HepG2 (cell line): Measurements from ENCODE around the gene CBLN3. TPM values are rescaled to one million over a fixed set of nuclear protein-coding genes. Genes with fewer than 3 reads are reported as not detected.

ENCODE experiments used
- ADNP ChIP-seq: sonication (generic); formaldehyde crosslinking; IDR thresholded peaks from 2 replicates; pipeline ENCODE4 v1.4.0; 2020; ENCODE audit warnings: missing genetic modification reagents
- CC2D1A ChIP-seq: sonication (generic); formaldehyde crosslinking; IDR thresholded peaks from 2 replicates; pipeline ENCODE4 v1.8.1; 2023; ENCODE audit warnings: mild to moderate bottlenecking, missing genetic modification reagents
- CHD4 ChIP-seq: fragments of 200-600 bp; sonication (generic); IDR thresholded peaks from 2 replicates; pipeline ENCODE4 v1.7.0; 2017; ENCODE audit warnings: mild to moderate bottlenecking, low read length, borderline replicate concordance
- E2F2 ChIP-seq: sonication (generic); formaldehyde crosslinking; IDR thresholded peaks from 2 replicates; pipeline ENCODE4 v1.4.0; 2020; ENCODE audit warnings: missing genetic modification reagents, borderline replicate concordance
- GRHL1 ChIP-seq: sonication (generic); formaldehyde crosslinking; conservative IDR thresholded peaks from 2 replicates; pipeline ENCODE4 v1.8.0; 2022; ENCODE audit warnings: missing genetic modification reagents
- HINFP ChIP-seq: sonication (generic); formaldehyde crosslinking; IDR thresholded peaks from 2 replicates; pipeline ENCODE4 v1.4.0; 2020; ENCODE audit warnings: low read depth, mild to moderate bottlenecking, missing genetic modification reagents
- HNRNPLL ChIP-seq: fragments of 200-400 bp; formaldehyde crosslinking; IDR thresholded peaks from 2 replicates; pipeline ENCODE4 v1.6.1; 2017; ENCODE audit warnings: mild to moderate bottlenecking, low read depth, low read length; ENCODE audit not compliant: poor library complexity, severe bottlenecking
- MLX ChIP-seq: IDR thresholded peaks from 2 replicates; pipeline ENCODE4 v1.6.1; 2016
- RFX5 ChIP-seq: IDR thresholded peaks from 2 replicates; pipeline ENCODE4 v1.6.1; 2011; ENCODE audit warnings: low read depth, low read length, improper control_type of control experiment
- SKIL ChIP-seq: sonication (generic); formaldehyde crosslinking; IDR thresholded peaks from 2 replicates; pipeline ENCODE4 v1.8.0; 2022; ENCODE audit warnings: missing genetic modification reagents, mild to moderate bottlenecking, moderate library complexity, borderline replicate concordance
- TCF7L2 ChIP-seq: IDR thresholded peaks from 2 replicates; pipeline ENCODE4 v1.6.1; 2011; ENCODE audit warnings: mild to moderate bottlenecking, low read depth, low read length, moderate library complexity
- THRA ChIP-seq: sonication (generic); formaldehyde crosslinking; IDR thresholded peaks from 2 replicates; pipeline ENCODE4 v1.4.0; 2020; ENCODE audit warnings: missing genetic modification reagents, borderline replicate concordance
- ZNF512B ChIP-seq: sonication (generic); formaldehyde crosslinking; IDR thresholded peaks from 2 replicates; pipeline ENCODE4 v1.5.1; 2020; ENCODE audit warnings: missing genetic modification reagents, mild to moderate bottlenecking, borderline replicate concordance
- ZNF660 ChIP-seq: sonication (generic); formaldehyde crosslinking; IDR thresholded peaks from 2 replicates; pipeline ENCODE4 v1.5.1; 2020; ENCODE audit warnings: mild to moderate bottlenecking, low read depth, missing genetic modification reagents, borderline replicate concordance
- ZSCAN22 ChIP-seq: sonication (generic); formaldehyde crosslinking; IDR thresholded peaks from 2 replicates; pipeline ENCODE4 v1.4.0; 2020; ENCODE audit warnings: mild to moderate bottlenecking, missing genetic modification reagents
- polyA plus RNA-seq, 8 experiments: library from polyadenylated mRNA; depleted of rRNA in 3 of 8; stranded (reverse) in 7 of 8; unstranded in 1 of 8; fragments of >200 nt; fragmentation: Illumina TruSeq in 4 of 8; extraction: Trizol in 4 of 8; gene quantifications; 2 replicates each; pipeline versions ENCODE4 v1.2.1 to v1.2.3, GENCODE V29; 2011 to 2016; ENCODE audit warnings: low read depth in 4 of 8, missing spikeins in 1 of 8, mixed read lengths in 1 of 8; ENCODE audit not compliant: insufficient read depth in 1 of 8
- total RNA-seq, 5 experiments: library from RNA; depleted of rRNA; stranded (reverse); fragments of >200 nt; fragmentation: Illumina TruSeq; extraction: Trizol; gene quantifications; 2 replicates each; pipeline ENCODE4 v1.2.3, GENCODE V29; 2016; ENCODE audit warnings: low read depth in 1 of 5

CBLN3 gene
- total and polyA plus RNA-seq, 2 of the 13 experiments (the other 11 are each of a cell fraction or from before 2014, with no cell fraction given) = 0.66 to 0.98 TPM

- TF ChIP-seq ZSCAN22 (CRISPR knock-in tag) = no peak
- TF ChIP-seq ADNP = no peak
- no peak for TF ChIP-seq CHD4
- no peak for TF ChIP-seq E2F2
- peak; percentile 30 for TF ChIP-seq HNRNPLL
- TF ChIP-seq MLX (CRISPR knock-in tag) = 0 out of 2 replicates have a peak, but pooled peaks have one; percentile 57
- no peak for TF ChIP-seq ZNF512B (CRISPR knock-in tag)
- TF ChIP-seq SKIL = no peak
- no peak for TF ChIP-seq ZNF660 (CRISPR knock-in tag)
- TF ChIP-seq RFX5 = no peak
- TF ChIP-seq THRA (CRISPR knock-in tag) = peak; percentile 94
- peak; percentile 33; the same call in 1 of the 2 replicates for TF ChIP-seq HINFP
- TF ChIP-seq TCF7L2 = no peak
- TF ChIP-seq GRHL1 (CRISPR knock-in tag) = no peak
- TF ChIP-seq CC2D1A = no peak
These were observed 1.6 kb downstream of the CBLN3 start (continued) for GRCh38 chr14:24427537-24428508.
